HG03135 (cell line): Measurements from ENCODE around the gene ERMAP.
"Not testable (repeated sequence)": the region's sequence is repeated elsewhere in the genome, so short reads cannot be mapped to it uniquely, and the experiment has no call there.

Source experiments
- ATAC-seq: cut with Tn5 transposase; IDR thresholded peaks from one replicate; pipeline ENCODE4 v1.9.1; 2021; ENCODE audit warnings: mild to moderate bottlenecking, moderate library complexity; ENCODE audit not compliant: unreplicated experiment

The ERMAP gene

DNA sequence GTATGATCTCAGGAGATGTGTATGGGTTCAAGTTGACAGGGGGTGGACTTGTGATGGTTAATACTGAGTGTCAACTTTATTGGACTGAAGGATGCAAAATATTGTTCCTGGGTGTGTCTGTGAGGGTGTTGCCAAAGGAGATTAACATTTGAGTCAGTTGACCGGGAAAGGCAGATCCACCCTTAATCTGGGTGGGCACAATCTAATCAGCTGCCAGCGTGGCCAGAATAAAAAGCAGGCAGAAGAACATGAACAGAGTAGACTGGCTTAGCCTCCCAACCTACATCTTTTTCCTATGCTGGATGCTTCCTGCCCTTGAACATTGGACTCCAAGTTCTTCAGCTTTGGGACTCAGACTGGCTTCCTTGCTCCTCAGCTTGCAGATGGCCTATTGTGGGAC lies 52.8 kb downstream of the ERMAP start:
- ATAC-seq, result not testable (repeated sequence)

DNA sequence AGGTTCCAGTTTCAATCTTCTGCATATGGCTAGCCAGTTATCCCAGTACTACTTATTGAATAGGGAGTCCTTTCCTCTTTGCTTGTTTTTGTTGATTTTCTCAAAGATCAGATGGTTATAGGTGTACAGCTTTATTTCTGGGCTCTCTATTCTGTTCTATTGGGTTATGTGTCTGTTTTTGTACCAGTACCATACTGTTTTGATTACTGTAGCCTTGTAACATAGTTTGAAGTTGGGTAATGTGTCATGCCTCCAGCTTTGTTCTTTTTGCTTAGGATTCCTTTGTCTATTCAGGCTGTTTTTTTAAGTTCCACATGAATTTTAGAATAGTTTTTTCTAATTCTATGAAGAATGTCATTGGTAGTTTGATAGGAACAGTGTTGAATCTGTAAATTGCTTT lies 56.2 kb downstream of the ERMAP start:
- not testable (repeated sequence) for ATAC-seq

DNA sequence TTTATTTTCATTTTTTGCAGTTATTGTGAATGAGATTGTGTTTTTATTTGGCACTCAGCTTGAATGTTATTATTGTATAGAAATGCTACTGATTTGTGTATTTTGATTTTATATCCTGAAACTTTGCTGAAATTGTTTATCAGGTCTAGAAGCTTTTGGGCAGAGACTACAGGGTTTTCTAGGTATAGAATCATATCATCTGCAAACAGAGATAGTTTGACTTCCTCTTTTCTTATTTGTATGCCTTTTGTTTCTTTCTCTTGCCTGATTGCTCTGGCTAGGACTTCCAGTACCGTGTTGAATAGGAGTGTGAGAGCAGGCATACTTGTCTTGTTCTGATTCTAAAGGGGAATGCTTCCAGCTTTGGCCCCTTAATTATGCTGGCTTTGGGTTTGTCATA lies 56.7 kb downstream of the ERMAP start:
- ATAC-seq, result no peak

DNA sequence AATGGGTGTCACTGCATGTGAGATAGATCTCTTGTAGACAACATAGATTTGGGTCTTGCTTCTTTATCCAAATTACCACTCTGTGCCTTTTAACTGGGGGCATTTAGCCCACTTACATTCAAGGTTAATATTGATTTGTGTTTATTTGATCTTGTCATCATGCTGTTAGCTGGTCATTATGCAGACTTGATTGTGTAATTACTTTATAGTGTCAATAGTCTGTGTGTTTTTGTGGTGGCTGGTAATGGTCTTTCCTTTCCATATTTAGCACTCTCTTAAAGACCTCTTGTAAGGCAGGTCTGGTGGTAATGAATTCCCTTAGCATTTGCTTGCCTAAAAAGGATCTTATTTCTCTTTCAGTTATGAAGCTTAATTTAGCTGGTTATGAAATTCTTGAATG lies 59.1 kb downstream of the ERMAP start:
- no peak for ATAC-seq

DNA sequence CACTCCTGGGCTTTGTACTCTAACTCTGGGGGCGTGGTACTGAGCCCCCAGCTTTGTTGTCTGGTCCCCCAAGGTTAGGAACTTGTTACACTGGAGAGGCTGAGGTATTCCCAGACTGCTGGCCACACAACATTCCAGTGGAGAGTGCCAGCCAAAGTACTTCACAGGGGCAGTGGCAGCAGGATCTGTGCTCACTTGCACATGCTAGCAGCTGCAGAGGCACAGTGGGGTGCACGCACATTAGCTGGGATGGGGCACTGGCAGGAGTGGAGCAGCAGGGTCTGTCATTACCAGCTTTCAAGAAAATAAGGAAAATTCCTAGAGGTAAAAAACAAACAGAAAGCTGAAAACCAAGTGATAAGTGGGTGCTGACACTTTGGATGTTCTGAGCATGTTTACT lies 60.5 kb downstream of the ERMAP start:
- ATAC-seq, result no peak

DNA sequence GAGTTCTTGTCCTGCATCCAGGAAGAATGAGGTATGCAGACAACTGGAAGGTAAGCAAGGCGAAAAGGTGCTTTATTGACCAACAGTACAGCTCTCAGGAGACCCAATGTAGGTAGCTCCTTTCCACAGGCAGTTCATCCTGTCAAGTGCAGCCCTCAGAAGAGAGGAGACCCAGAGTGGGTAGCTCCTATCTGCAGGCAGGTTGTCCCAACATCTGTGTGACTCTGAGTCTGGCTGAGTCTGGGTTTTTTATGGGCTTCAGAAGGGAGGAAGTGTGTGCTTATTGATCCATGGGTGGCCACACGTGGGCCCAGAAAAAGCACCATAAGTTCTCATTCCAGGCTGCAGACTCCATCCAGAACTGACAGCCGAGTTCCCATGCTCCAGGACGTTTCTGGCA lies 63.5 kb downstream of the ERMAP start:
- ATAC-seq, result no peak

DNA sequence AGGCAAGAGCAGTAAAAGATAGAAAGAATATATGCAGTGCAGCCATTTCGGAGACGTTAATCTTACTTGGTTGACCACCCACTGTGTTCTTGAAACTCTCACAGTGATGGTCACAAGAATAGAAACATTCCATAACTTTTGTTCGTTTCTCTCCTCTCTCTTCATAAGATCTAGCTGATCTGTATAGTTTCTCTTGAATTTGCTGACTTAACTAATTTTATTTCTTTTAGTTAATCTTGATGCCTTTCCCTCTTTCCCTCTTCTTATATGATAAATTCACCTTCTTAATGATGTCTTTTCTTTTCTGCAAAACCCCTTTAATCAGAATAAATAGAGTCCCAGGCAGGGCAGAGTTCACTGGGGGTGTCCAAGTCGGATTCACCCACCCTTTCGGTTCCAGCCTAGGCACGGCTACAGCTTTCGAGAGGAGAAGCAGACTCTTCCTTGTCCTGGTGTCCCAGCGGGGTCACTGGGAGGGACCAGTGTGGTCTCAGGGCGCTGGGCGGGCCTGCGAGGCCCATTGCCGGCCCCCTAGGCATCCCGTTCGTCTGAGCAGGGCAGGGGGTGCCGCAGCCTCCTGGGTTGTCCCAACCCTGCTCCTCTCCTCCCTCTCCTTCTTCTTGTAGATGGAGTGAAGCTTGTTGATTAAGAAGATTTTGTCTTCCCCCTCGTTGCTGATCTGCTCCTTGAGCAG lies 69.3 kb downstream of the ERMAP start:
- ATAC-seq, result no peak

DNA sequence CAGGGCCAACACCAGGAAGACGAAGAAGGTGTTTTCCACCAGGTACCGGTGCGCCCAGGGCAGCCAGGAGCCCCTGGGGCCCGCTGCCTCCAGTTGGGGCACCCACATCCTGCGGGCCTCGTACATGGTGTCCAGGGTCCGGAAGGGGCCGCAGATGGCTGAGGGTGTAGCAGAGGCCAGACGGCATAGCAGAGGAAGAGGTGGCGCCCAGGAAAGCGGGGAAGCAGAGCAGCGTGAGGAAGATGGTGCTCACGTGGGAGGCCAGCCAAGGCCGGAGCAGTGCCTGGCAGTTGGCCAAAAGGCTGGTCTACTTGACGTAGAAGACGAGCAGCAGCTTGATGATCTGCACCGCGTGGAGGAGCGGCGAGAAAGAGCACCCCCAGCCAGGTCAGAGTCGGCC lies 69.9 kb downstream of the ERMAP start:
- ATAC-seq, result no peak

DNA sequence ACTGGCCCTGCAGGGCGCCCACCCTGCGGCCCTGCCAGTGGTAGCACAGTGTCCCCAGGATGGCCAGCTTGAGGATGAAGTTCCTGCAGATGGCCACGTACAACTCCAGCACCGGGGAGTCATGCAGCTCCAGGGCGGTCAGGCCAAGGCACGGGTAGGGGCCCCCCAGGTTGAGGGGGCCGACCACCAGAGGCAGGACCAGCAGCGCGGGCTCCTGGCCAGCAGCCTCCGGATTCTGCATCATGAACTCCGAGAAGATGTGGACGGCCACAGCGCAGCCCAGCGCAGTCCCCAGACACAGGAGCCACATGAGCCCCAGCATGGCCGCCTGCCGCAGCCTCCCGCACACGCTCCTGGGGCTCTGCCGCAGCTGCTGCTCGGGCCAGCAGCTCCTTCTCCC lies 70.4 kb downstream of the ERMAP start:
- no peak for ATAC-seq

DNA sequence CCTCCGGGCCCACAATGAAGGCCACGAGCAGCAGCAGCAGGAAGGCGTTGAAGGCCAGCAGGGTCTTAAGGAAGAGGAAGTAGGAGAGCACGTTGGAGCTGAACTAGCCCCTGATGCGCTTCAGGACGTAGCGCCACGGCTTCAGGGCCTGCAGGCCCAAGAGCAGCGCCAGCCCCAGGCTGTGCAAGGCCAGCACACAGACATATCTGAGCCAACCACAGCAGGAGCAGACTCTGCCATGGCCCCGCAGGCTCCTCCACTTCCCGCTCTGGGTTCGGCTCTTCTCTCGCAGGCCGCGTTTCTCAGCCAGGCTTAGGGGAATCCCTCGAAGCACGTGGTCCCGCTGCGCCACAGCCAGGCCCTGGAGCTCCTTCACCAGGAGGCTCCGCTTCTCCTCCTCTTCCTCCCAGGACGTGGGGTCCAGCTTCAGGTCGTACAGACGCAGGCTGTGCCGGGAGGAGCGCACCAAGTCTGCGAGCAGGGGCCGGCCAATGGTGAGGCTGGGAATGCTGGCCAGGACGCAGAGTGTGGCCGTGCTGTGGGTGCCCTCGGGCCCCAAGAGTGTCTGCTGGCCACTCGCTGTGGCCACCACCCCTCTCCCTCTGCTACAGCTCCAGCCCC lies 71.2 kb downstream of the ERMAP start:
- no peak for ATAC-seq

DNA sequence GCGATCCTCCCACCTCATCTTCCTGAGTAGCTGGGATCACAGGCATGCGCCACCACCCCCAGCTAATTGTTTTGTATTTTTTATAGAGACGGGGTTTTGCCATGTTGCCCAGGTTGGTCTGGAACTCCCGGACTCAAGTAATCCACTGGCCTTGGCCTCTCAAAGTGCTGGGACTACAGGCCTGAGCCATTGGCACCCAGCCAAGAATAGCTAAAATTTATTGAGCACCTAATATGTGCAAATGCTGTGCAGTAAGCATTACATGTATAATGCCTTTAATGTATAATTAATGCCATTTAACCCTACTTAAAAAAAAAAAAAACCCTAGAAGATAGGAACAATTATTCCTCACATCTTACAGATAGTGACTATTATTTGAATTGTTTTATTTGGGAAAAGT lies 72.3 kb downstream of the ERMAP start:
- ATAC-seq, result no peak

DNA sequence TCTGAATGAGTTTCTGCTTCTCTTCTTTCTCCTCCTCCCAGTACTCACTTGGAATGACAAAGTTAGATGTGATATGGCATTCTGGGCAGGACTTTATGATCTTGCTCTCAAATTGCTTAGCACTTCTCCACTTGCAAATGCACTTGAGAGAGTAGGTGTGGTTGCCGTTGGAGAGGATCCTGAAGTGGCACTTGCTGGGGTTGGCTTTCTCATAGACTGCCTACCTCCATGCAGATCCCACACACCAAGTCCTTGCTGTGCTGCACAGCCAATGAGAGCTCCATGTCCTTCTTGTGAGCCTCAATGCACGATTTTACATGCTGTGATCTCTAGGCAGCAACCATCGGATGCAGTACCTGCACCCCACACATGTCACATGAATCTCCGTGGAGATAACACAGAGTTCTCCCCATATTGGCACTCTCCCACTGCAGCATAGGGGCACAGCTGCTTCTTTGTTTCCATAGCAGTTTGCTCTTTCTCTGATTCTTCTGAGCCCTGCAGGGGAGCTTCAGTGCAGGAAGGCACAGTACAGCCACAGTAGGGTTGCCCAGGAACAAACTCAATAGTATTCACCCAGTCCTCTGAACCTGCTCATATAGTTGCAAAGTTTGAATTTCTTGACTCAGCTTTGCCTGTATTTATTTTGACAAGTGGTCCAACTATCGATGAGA lies 74.7 kb downstream of the ERMAP start:
- no peak for ATAC-seq
